ENCODE data around the gene ZNF462.

- no peak for TF ChIP-seq POLR2A (IDR thresholded peaks at IDR 0.05)
- no peak for TF ChIP-seq CTCF (IDR thresholded peaks at IDR 0.05)
Measured at GRCh38 chr9:106869028-106869427, 6.1 kb downstream of the ZNF462 start.
